H9 (cell line): Measurements from ENCODE around the gene C20orf96. TPM values are rescaled to one million over a fixed set of nuclear protein-coding genes. Genes with fewer than 3 reads are reported as not detected.

ENCODE experiments used
- DNase-seq: peaks from one replicate; pipeline ENCODE4 v3.0.0-alpha.2; 2017
- H2AFZ ChIP-seq: one replicate; pipeline ENCODE4 v1.6.1; 2013; ENCODE audit warnings: mild to moderate bottlenecking, low read length, control low read depth, moderate library complexity
- H2AK5ac ChIP-seq: 2 replicates; pipeline ENCODE4 v1.6.1; 2013; ENCODE audit warnings: low read length, control low read depth, mixed read lengths; ENCODE audit not compliant: insufficient read length
- H2BK120ac ChIP-seq: one replicate; pipeline ENCODE4 v1.6.1; 2013; ENCODE audit warnings: low read depth, mild to moderate bottlenecking, low read length, control low read depth, inconsistent platforms; ENCODE audit not compliant: poor library complexity, severe bottlenecking
- H2BK12ac ChIP-seq: 2 replicates; pipeline ENCODE4 v1.6.1; 2013; ENCODE audit warnings: low read length, control low read depth, mixed read lengths, low read depth; ENCODE audit not compliant: insufficient read length
- H2BK15ac ChIP-seq: 2 replicates; pipeline ENCODE4 v1.6.1; 2013; ENCODE audit warnings: low read depth, low read length, control low read depth
- H2BK20ac ChIP-seq: one replicate; pipeline ENCODE4 v1.6.1; 2013; ENCODE audit warnings: low read depth, mild to moderate bottlenecking, low read length, control low read depth, inconsistent platforms; ENCODE audit not compliant: poor library complexity, severe bottlenecking
- H2BK5ac ChIP-seq: 2 replicates; pipeline ENCODE4 v1.6.1; 2013; ENCODE audit warnings: low read length, control low read depth, mixed read lengths; ENCODE audit not compliant: insufficient read length
- H3K14ac ChIP-seq: 2 replicates; pipeline ENCODE4 v1.6.1; 2013; ENCODE audit warnings: low read length, control low read depth; ENCODE audit not compliant: insufficient read depth
- H3K18ac ChIP-seq: 2 replicates; pipeline ENCODE4 v1.6.1; 2013; ENCODE audit warnings: low read depth, mild to moderate bottlenecking, mixed read lengths, low read length, control low read depth; ENCODE audit not compliant: insufficient read length
- H3K23ac ChIP-seq: 2 replicates; pipeline ENCODE4 v1.6.1; 2013; ENCODE audit warnings: low read length, control low read depth, mixed read lengths, low read depth; ENCODE audit not compliant: insufficient read length
- H3K23me2 ChIP-seq: 2 replicates; pipeline ENCODE4 v1.6.1; 2013; ENCODE audit warnings: low read depth, mild to moderate bottlenecking, mixed read lengths, low read length, control low read depth; ENCODE audit not compliant: insufficient read length, poor library complexity, severe bottlenecking
- H3K27ac ChIP-seq: 2 replicates; pipeline ENCODE4 v1.5.1; 2013; ENCODE audit warnings: low read length, control low read depth, mixed read lengths, low read depth; ENCODE audit not compliant: insufficient read length
- H3K27me3 ChIP-seq: 2 replicates; pipeline ENCODE4 v1.6.1; 2013; ENCODE audit warnings: low read length, control low read depth, inconsistent platforms; ENCODE audit not compliant: insufficient read depth
- H3K4ac ChIP-seq: 2 replicates; pipeline ENCODE4 v1.6.1; 2013; ENCODE audit warnings: low read depth, mild to moderate bottlenecking, control low read depth, inconsistent platforms, low read length, moderate library complexity
- H3K4me1 ChIP-seq: 2 replicates; pipeline ENCODE4 v1.6.1; 2013; ENCODE audit warnings: low read length, control low read depth, inconsistent platforms; ENCODE audit not compliant: insufficient read depth
- H3K4me2 ChIP-seq: 2 replicates; pipeline ENCODE4 v1.6.1; 2013; ENCODE audit warnings: low read length, control low read depth, mixed read lengths; ENCODE audit not compliant: insufficient read length, insufficient read depth
- H3K56ac ChIP-seq: 2 replicates; pipeline ENCODE4 v1.6.1; 2013; ENCODE audit warnings: low read depth, mild to moderate bottlenecking, mixed read lengths, low read length, control low read depth; ENCODE audit not compliant: insufficient read length
- H3K79me1 ChIP-seq: 2 replicates; pipeline ENCODE4 v1.6.1; 2013; ENCODE audit warnings: low read depth, mild to moderate bottlenecking, moderate library complexity, low read length, control low read depth, inconsistent platforms; ENCODE audit not compliant: insufficient read depth, poor library complexity, severe bottlenecking
- H3K79me2 ChIP-seq: 2 replicates; pipeline ENCODE4 v1.6.1; 2013; ENCODE audit warnings: low read length, control low read depth, inconsistent platforms; ENCODE audit not compliant: insufficient read depth
- H3K9ac ChIP-seq: 2 replicates; pipeline ENCODE4 v1.6.1; 2013; ENCODE audit warnings: low read length, control low read depth, mixed read lengths; ENCODE audit not compliant: insufficient read length; ENCODE audit errors: extremely low read depth
- H3K9me3 ChIP-seq: one replicate; pipeline ENCODE4 v1.6.1; 2013; ENCODE audit warnings: low read depth, low read length, inconsistent platforms; ENCODE audit not compliant: control insufficient read depth
- H3T11ph ChIP-seq: one replicate; pipeline ENCODE4 v1.6.1; 2013; ENCODE audit warnings: mild to moderate bottlenecking, low read length, control low read depth, inconsistent platforms
- H4K20me1 ChIP-seq: one replicate; pipeline ENCODE4 v1.6.1; 2013; ENCODE audit not compliant: control insufficient read depth, insufficient read length, insufficient read depth
- H4K5ac ChIP-seq: 2 replicates; pipeline ENCODE4 v1.6.1; 2013; ENCODE audit warnings: low read depth, mild to moderate bottlenecking, mixed read lengths, low read length, control low read depth; ENCODE audit not compliant: insufficient read length
- H4K8ac ChIP-seq: replicated peaks from 2 replicates; pipeline ENCODE4 v1.6.1; 2013; ENCODE audit warnings: low read length, control low read depth, mixed read lengths, low read depth; ENCODE audit not compliant: insufficient read length
- H4K91ac ChIP-seq: 2 replicates; pipeline ENCODE4 v1.6.1; 2013; ENCODE audit warnings: low read depth, mild to moderate bottlenecking, moderate library complexity, mixed read lengths, low read length, control low read depth; ENCODE audit not compliant: insufficient read length
- H3K27ac Mint-ChIP-seq, 3 experiments: 2 replicates in 2 of 3; 3 replicates in 1 of 3; pipeline ENCODE4 v1.8.0; 2020 to 2021; ENCODE audit warnings: mixed read lengths in 3 of 3, mild to moderate bottlenecking in 1 of 3, moderate library complexity in 1 of 3
- H3K27me3 Mint-ChIP-seq: 2 replicates; pipeline ENCODE4 v1.8.0; 2021; ENCODE audit warnings: low read depth, mild to moderate bottlenecking, moderate library complexity, mixed read lengths
- H3K36me3 Mint-ChIP-seq, 3 experiments: 2 replicates in 2 of 3; 3 replicates in 1 of 3; pipeline ENCODE4 v1.8.0; 2020 to 2021; ENCODE audit warnings: low read depth in 3 of 3, mixed read lengths in 3 of 3; ENCODE audit not compliant: insufficient read depth in 1 of 3
- H3K4me1 Mint-ChIP-seq, 2 experiments: 2 replicates each; pipeline ENCODE4 v1.8.0; 2020; ENCODE audit warnings: mixed read lengths in 2 of 2
- H3K4me3 Mint-ChIP-seq, 2 experiments: 2 replicates in 1 of 2; 3 replicates in 1 of 2; pipeline ENCODE4 v1.8.0; 2020 to 2021; ENCODE audit warnings: mild to moderate bottlenecking in 2 of 2, mixed read lengths in 2 of 2, moderate library complexity in 1 of 2
- H3K9me3 Mint-ChIP-seq, 2 experiments: 2 replicates in 1 of 2; 3 replicates in 1 of 2; pipeline ENCODE4 v1.8.0; 2020; ENCODE audit warnings: mild to moderate bottlenecking in 2 of 2, mixed read lengths in 2 of 2, moderate library complexity in 1 of 2
- WGBS: extraction: QIAGEN DNeasy Blood & Tissue Kit; methylation state at CpG from one replicate; pipeline ENCODE4 v1.1.7; 2013; ENCODE audit warnings: missing lambda C conversion rate, low lambda C conversion rate, mixed read lengths; ENCODE audit not compliant: insufficient read length; ENCODE audit errors: extremely low coverage; 5-methylcytosine and 5-hydroxymethylcytosine counted together
- total RNA-seq: library from RNA; stranded (reverse); gene quantifications from 2 replicates; pipeline ENCODE4 v1.2.1, GENCODE V29; 2021
- TF ChIP-seq, protein P1 (sequence below): fragments of 200-600 bp; sonication (generic); conservative IDR thresholded peaks from 3 replicates; pipeline ENCODE4 v1.8.0; 2021; ENCODE audit warnings: antibody characterized with exemption, mild to moderate bottlenecking

Gene C20orf96
- total RNA-seq, 1 experiment from 2014 or later: 14.5 TPM

DNA sequence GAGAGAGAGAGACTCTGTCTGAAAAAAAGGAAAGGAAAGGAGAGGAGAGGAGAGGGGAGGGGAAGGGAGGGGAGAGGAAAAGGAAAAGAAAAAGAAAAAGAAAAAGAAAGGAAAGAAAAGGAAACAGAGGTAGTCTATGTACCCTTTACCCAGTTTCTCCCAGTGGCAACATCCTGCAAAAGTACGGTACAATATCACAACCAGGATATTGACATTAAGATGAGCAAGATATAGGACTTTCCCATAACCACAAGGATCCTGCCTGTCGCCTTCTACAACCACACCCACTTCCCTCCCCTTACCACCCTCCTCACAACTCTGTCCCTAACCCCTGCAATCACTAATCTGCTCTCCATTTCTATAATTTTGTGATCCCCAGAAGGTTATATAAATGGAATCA lies 4.0 kb downstream of the C20orf96 start:
- Histone ChIP-seq H3K14ac (no peak overlapping the region), H4K5ac (no peak overlapping the region), H3T11ph (no peak overlapping the region), H2BK12ac (no peak overlapping the region), H3K23ac (no peak overlapping the region), H2BK5ac (no peak overlapping the region), H3K4me2 (no peak overlapping the region), H2BK15ac (no peak overlapping the region), H2AK5ac (no peak overlapping the region), H2AFZ (no peak overlapping the region), H3K4me1 (peaks cover 5% of the 10 kb centered on the region; the same call in 1 of the 2 replicates), H3K79me1 (no peaks in the 10 kb centered on the region), H2BK120ac (no peak overlapping the region), H4K20me1 (no peaks in the 10 kb centered on the region), H3K9ac (no peak overlapping the region), H3K56ac (no peak overlapping the region), H2BK20ac (no peak overlapping the region), H3K79me2 (no peaks in the 10 kb centered on the region; the same call in 1 of the 2 replicates), H3K27me3 (no peaks in the 10 kb centered on the region), H3K23me2 (peaks cover 6% of the 10 kb centered on the region), H3K9me3 (no peaks in the 10 kb centered on the region), H4K91ac (no peak overlapping the region), H3K18ac (no peak overlapping the region), H3K4ac (no peak overlapping the region), H3K27ac (no peak overlapping the region), H4K8ac (no peak overlapping the region)
- DNase-seq: no peak
- Mint-ChIP-seq H3K27ac (no peak overlapping the region; a peak in 1 of 7 replicates), H3K4me1 (peaks cover 0 to 5% of the 10 kb centered on the region in 2 experiments; a peak in 2 of 4 replicates), H3K27me3 (no peaks in the 10 kb centered on the region), H3K9me3 (no peaks in the 10 kb centered on the region; a peak in 1 of 5 replicates), H3K36me3 (peaks cover 6 to 30% (median 8%) of the 10 kb centered on the region in 3 experiments; a peak in 6 of 7 replicates), H3K4me3 (no peak overlapping the region)
- no CpG with 5 or more reads among the region's 2 CpGs for WGBS
- TF ChIP-seq, protein P1, sequence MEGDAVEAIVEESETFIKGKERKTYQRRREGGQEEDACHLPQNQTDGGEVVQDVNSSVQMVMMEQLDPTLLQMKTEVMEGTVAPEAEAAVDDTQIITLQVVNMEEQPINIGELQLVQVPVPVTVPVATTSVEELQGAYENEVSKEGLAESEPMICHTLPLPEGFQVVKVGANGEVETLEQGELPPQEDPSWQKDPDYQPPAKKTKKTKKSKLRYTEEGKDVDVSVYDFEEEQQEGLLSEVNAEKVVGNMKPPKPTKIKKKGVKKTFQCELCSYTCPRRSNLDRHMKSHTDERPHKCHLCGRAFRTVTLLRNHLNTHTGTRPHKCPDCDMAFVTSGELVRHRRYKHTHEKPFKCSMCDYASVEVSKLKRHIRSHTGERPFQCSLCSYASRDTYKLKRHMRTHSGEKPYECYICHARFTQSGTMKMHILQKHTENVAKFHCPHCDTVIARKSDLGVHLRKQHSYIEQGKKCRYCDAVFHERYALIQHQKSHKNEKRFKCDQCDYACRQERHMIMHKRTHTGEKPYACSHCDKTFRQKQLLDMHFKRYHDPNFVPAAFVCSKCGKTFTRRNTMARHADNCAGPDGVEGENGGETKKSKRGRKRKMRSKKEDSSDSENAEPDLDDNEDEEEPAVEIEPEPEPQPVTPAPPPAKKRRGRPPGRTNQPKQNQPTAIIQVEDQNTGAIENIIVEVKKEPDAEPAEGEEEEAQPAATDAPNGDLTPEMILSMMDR: no peak
